GM20000 (cell line): ENCODE results near the gene RIMS1.

Experiments
- DNase-seq: peaks from one replicate; pipeline ENCODE4 v3.0.0; 2012; ENCODE audit warnings: low spot score
- CTCF ChIP-seq: IDR thresholded peaks from 2 replicates; pipeline ENCODE4 v1.5.1; 2012; ENCODE audit warnings: mild to moderate bottlenecking, control low read depth; ENCODE audit errors: extremely low read depth, missing control alignments

Gene RIMS1

DNA sequence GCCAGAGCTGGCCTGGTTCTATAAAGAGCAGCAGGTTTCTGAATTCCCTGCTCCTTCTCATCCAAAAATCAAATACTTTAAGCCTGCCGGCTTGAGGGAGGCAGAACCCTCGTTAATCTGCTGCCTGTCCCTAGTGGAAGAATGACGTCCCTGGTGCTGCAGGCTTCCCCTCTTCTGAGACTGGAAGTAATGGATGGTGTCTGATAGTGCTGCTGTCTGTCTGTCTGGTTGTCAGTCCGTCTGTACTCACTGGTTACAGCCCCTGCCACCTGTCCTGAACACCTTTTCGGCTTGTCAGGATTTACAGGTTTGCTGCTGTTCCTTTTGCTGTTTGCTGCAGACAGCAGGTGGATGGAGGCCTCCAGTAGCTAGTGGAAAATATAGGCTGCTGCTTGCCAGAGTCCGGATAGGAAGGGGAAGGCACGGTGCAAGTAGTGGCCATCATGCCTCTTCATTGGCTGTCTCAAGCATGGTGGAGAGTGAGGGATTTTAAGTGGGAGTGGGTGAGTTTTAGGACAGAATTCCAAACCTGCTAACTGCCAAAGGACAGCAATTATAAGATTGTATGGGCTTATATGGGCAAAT, 2.5 kb downstream of the RIMS1 start:
- no peak for DNase-seq
- TF ChIP-seq CTCF: no peak

DNA sequence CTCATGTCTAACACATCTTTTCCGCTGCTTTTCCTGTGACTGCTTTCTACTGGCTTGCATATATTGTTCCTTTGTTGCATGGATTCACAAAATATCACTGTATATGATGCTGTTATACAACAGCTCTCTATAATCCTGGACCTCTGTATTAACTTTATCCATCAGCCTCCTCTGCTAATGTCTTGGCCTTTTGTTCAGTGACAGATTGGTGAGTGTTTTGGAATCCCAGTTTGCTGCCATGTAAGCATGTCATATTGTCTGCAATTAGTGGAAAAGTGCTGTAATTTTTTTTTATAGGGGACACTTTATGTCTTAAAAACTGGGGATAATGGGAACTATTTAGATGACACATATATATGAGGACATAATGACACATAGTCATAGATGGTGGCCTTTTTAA, 3.0 kb downstream of the RIMS1 start:
- no peak for DNase-seq
- no peak for TF ChIP-seq CTCF

DNA sequence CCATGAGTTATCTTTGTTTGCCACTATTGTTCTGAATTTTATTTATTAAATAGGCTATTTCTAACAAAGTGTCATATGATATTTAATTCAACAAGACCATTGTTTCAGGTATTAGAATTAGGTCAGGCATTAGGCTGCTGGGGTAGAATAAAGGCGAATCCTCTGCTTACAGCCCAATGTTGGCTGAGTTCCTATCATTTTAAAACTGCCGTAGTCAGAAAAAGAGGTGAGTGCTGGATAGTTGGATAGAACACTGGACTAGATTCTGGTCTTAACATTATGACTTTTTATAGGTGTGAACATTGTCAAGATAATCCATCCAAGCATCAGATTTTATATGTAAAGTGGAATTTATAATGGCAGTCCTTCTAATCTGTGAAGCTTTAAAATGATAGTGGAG, 6.3 kb downstream of the RIMS1 start:
- TF ChIP-seq CTCF: no peak
- DNase-seq: no peak

- DNase-seq: no peak
- no peak for TF ChIP-seq CTCF
These were observed 14.3 kb downstream of the RIMS1 start for GRCh38 chr6:71900642-71901041.

DNA sequence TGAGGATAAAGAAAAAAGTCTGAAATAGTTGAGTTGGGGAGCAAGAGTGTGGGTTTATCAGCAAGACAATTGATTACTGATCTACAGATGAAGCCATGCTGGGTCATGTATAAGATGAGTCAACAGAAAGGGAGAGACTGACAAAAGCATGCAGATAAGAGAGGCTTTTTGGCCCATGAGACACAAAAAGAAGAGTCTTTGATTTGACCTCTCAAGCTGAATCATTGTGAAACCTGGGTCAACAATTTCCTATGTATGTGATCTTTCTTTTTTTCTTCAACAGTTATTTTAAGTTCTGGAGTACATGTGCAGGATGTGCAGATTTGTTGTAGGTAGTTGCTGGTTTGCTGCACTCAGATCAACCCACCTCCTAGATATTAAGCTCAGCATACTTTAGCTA, 15.9 kb downstream of the RIMS1 start:
- no peak for TF ChIP-seq CTCF

GRCh38 chr6:71906813-71907212, 20.5 kb downstream of the RIMS1 start:
- no peak for DNase-seq

More for the DNA sequence above, 15.9 kb downstream of the RIMS1 start:
- peak; percentile 5 for DNase-seq

More at GRCh38 chr6:71906813-71907212, 20.5 kb downstream of the RIMS1 start:
- TF ChIP-seq CTCF: no peak
